Measurements from ENCODE around the gene NAA40.

Gene NAA40

DNA sequence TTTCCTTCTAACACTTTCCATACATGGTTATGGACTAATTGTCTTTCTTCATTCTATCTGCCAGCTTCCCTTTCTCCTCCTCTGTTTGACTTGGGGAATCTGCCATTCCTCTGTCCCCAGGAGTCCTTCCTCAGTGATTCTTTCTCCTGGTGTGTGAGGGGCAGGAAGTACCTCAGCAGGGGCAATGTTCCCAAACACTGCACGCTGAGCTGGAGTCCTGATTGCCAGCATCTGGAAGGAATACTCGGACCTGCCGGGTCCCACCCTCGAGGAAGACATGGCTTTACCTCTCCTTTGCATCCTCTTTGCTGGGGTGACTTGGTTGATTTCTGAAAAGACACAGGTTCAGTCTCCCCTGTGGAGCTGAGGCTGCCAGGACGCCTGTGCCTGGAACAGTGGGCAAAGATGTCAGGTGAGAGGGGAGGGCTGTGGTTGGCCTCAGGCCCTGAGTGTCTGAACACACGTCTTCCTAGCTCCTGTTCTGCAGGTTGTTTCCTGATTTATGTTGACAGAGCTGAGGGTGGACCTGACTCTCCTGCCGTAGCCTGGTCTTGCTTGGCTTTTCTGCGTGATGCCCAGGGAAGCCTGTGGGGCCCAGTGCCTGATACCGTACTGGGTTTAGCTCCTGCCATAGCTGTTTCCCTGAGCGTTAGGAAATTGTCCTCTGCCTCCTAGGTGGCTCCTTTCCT lies 39.9 kb downstream of the NAA40 start:
- TF ChIP-seq, protein P1, sequence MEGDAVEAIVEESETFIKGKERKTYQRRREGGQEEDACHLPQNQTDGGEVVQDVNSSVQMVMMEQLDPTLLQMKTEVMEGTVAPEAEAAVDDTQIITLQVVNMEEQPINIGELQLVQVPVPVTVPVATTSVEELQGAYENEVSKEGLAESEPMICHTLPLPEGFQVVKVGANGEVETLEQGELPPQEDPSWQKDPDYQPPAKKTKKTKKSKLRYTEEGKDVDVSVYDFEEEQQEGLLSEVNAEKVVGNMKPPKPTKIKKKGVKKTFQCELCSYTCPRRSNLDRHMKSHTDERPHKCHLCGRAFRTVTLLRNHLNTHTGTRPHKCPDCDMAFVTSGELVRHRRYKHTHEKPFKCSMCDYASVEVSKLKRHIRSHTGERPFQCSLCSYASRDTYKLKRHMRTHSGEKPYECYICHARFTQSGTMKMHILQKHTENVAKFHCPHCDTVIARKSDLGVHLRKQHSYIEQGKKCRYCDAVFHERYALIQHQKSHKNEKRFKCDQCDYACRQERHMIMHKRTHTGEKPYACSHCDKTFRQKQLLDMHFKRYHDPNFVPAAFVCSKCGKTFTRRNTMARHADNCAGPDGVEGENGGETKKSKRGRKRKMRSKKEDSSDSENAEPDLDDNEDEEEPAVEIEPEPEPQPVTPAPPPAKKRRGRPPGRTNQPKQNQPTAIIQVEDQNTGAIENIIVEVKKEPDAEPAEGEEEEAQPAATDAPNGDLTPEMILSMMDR (IDR thresholded peaks at IDR 0.05; ENCODE audit: low read depth, low read length) = no peak
- DNase-seq (ENCODE audit: extremely low read depth, low read depth) = no peak

GRCh38 chr11:63979426-63979825 lies 40.6 kb downstream of the NAA40 start:
- TF ChIP-seq, protein P1 (IDR thresholded peaks at IDR 0.05; ENCODE audit: low read depth, low read length) = no peak
- DNase-seq (ENCODE audit: extremely low read depth, low read depth) = no peak

- DNase-seq (ENCODE audit: extremely low read depth, low read depth) = no peak
- TF ChIP-seq, protein P1 (IDR thresholded peaks at IDR 0.05; ENCODE audit: low read depth, low read length) = no peak
Observed at GRCh38 chr11:63985812-63986155, 47.0 kb downstream of the NAA40 start.

- TF ChIP-seq, protein P1 (IDR thresholded peaks at IDR 0.05; ENCODE audit: low read depth, low read length) = no peak
- DNase-seq (ENCODE audit: extremely low read depth, low read depth) = peak; percentile 74
Observed at GRCh38 chr11:63986156-63986931, 47.5 kb downstream of the NAA40 start, which contains the start of gene OTUB1. OTUB1 (plus strand) TSS chr11:63986438; CDS start chr11:63986457, 19 bp downstream.

DNA sequence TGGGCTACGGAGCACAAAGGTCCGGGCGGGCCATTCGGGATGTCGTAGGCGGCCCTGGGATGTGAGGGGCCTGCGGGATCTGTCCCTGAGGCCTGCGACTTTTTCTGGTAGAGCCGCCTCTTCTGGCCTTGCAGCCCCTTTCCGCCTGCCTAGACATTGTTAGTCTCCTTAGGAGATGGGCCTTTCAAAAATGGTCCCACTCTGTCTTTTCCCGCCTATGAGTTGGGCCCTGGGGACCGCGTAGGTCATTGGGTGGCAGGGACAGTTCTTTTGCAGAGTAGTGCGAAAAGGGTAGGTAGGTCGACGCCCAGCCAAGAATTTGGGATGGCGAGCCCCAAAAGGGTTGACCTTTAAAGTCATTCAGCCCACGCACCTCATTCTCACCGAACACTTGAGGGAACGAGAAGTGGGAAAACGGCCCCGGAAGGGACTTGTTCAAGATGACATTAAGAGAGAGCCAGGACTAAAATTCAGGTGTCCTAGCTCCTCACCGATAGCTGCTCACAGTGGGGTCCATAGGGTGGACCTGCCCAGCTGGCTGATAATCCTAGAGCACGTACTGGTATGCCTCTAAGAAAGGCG lies 48.2 kb downstream of the NAA40 start:
- TF ChIP-seq, protein P1 (IDR thresholded peaks at IDR 0.05; ENCODE audit: low read depth, low read length) = no peak

DNA sequence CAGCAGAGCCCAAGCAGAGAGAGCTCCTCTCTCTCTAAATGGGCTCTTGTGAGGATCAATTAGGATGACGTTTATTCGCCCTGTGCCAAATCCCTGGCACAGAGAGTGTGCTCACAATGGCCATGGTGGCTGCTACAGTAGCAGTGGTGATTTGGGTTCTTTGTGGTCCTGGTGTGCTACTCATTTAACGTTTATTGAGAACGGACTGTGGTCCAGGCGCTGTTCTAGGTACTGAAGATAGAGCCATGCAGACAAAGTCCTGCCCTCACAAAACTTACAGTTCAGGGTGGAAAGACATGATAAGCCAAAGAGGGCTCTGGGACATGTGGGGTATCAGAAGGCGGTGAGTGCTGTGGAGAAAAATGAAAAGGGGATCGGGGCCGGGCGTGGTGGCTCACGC lies 52.8 kb downstream of the NAA40 start:
- TF ChIP-seq, protein P1 (IDR thresholded peaks at IDR 0.05; ENCODE audit: low read depth, low read length) = no peak
- no peak for DNase-seq (ENCODE audit: extremely low read depth, low read depth)

More for the DNA sequence above, 48.2 kb downstream of the NAA40 start:
- no peak for DNase-seq (ENCODE audit: extremely low read depth, low read depth)

DNA sequence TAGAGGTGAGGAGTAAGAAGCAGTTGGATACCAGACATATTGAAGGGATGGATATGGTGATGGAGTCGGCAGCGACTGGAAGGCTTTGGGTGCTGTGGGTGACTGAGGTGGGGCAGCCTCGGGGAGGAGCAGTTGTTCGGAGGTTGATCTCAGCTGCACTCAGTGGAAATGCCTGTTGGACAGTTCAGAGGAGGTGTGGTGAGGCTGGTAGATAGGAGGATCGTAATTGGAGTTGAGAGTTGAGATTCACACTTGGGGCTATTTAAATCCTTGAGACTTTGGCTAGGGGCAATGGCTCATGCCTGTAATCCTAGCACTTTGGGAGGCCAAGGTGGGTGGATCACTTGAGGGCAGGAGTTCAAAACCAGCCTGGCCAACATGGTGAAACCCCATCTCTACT lies 54.3 kb downstream of the NAA40 start:
- no peak for DNase-seq (ENCODE audit: extremely low read depth, low read depth)
- TF ChIP-seq, protein P1 (IDR thresholded peaks at IDR 0.05; ENCODE audit: low read depth, low read length) = no peak
